GM19193 (cell line): ENCODE results near the gene TIMM17B.

Source experiments
- POLR2A ChIP-seq: IDR thresholded peaks from 4 replicates; pipeline ENCODE4 v1.6.1; 2011; ENCODE audit not compliant: insufficient read depth, insufficient read length; ENCODE audit errors: extremely low read depth

The TIMM17B gene

GRCh38 chrX:48890934-48891401, 6.6 kb downstream of the TIMM17B start:
- no peak for TF ChIP-seq POLR2A

DNA sequence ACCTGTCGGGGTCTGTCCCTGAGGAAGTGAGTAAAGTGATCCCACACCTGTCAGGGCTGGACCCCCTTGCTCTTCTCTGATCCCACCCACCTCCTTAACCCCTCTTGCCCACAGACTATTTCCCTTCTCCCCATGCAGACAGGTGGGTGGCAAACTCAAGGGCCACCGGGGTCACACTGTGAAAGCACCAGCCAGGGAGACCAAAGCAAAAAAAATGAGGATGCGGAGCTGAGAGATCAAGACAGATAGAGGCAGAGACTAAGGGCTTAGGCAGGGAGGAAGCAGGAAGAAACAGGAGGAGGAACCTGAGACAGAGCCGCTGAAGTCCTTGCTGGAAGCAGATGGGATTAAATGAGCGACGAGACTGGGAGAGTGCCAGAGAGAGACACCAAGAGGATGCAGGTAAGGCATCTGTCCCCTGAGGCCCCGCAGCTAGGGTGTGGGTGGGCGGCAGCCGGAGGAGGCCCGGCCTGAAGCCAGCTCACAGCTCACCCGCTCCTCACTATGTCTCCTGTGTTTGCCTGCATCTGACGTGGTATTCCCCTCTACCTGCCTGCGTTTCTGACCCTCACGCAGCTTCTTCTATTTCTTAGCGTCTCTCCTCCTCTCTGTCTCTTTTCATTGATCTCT, 7.2 kb downstream of the TIMM17B start:
- no peak for TF ChIP-seq POLR2A

GRCh38 chrX:48883729-48884128, 13.8 kb downstream of the TIMM17B start:
- TF ChIP-seq POLR2A, result no peak

GRCh38 chrX:48864210-48864609, 33.4 kb downstream of the TIMM17B start:
- TF ChIP-seq POLR2A, result no peak

DNA sequence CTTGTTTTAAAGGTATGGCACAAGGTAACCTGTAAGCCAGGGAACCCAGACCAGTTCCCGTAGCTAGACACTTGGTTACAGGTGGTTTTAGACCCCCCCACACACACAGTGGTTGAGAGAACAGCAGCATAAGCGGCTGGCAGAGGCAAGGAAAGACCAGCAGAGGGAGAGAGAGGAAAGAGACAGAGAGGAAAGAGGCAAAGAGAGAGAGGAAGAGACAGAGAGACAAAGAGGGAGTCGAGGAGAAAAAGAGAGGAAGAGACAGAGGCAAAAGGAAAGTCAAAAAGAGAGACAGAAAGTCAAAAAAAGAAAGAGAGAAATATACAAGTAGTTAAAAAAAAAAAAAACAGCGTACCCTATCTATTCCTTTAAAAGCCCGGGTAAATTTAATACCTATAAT, 42.7 kb downstream of the TIMM17B start:
- no peak for TF ChIP-seq POLR2A

DNA sequence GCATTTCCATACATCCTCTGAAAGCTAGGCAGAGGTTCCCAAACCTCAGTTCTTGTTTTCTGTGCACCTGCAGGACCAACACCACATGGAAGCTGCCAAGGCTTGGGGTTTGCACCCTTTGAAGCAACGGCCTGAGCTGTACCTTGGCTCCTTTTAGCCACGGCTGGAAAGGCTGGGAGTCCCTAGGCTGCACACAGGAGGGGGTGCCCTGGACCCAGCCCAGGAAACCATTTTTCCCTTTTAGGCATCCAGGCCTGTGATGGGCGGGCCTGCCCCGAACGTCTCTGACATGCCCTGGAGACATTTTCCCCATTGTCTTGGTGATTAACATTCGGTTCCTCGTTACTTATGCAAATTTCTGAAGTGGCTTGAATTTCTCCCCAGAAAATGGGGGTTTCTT, 44.7 kb downstream of the TIMM17B start:
- TF ChIP-seq POLR2A, result no peak

- TF ChIP-seq POLR2A, result no peak
Observed at GRCh38 chrX:48848847-48849246, 48.7 kb downstream of the TIMM17B start.
